ENCODE data around the gene LIPH.
"Not testable (repeated sequence)": the region's sequence is repeated elsewhere in the genome, so short reads cannot be mapped to it uniquely, and the experiment has no call there.

The LIPH gene

GRCh38 chr3:185552358-185552877 lies at the start of gene LIPH:
Gene LIPH (minus strand): TSS chr3:185552588. CDS start chr3:185552471, 117 bp downstream.
- DNase-seq: no peak

- no peak for DNase-seq
These were observed 43.1 kb upstream of the LIPH start for GRCh38 chr3:185595526-185595925.

GRCh38 chr3:185594073-185594472 lies 41.7 kb upstream of the LIPH start:
- DNase-seq: no peak

GRCh38 chr3:185586686-185587039 lies 34.3 kb upstream of the LIPH start:
- no peak for DNase-seq

GRCh38 chr3:185585859-185586685 lies 33.7 kb upstream of the LIPH start, which contains the start of gene SENP2:
Gene SENP2 (plus strand): TSS chr3:185586295. CDS start chr3:185586414, 119 bp downstream.
- DNase-seq: peak; percentile 93 to 100 (median 99)

- no peak for DNase-seq
These were observed 33.1 kb upstream of the LIPH start for GRCh38 chr3:185585518-185585858.

- DNase-seq: no peak
These were observed 32.3 kb upstream of the LIPH start for GRCh38 chr3:185584686-185585085.

GRCh38 chr3:185583925-185584324 lies 31.5 kb upstream of the LIPH start:
- DNase-seq: no peak

- no peak for DNase-seq
These were observed 30.5 kb upstream of the LIPH start for GRCh38 chr3:185582871-185583270.

- DNase-seq: no peak
These were observed 29.8 kb upstream of the LIPH start for GRCh38 chr3:185582236-185582635.

GRCh38 chr3:185575108-185575869 lies 22.9 kb upstream of the LIPH start:
- peak in 9 of 56 donors; percentile 2 to 26 (median 3) for DNase-seq

GRCh38 chr3:185572183-185572582 lies 19.8 kb upstream of the LIPH start:
- no peak for DNase-seq

GRCh38 chr3:185561958-185562357 lies 9.6 kb upstream of the LIPH start:
- peak in 1 of 56 donors; percentile 4 for DNase-seq

- peak in 10 of 56 donors; percentile 1 to 16 (median 12) for DNase-seq
These were observed 9.1 kb upstream of the LIPH start for GRCh38 chr3:185561374-185561943.

- no peak for DNase-seq
These were observed 8.3 kb upstream of the LIPH start for GRCh38 chr3:185560676-185561075.

GRCh38 chr3:185559706-185560090 lies 7.3 kb upstream of the LIPH start:
- no peak for DNase-seq

GRCh38 chr3:185558395-185558794 lies 6.0 kb upstream of the LIPH start:
- DNase-seq: no peak

- DNase-seq: not testable (repeated sequence)
These were observed 4.3 kb upstream of the LIPH start for GRCh38 chr3:185556640-185557039.

- no peak for DNase-seq
These were observed 3.5 kb upstream of the LIPH start for GRCh38 chr3:185555860-185556347.

- DNase-seq: no peak
These were observed 2.7 kb upstream of the LIPH start for GRCh38 chr3:185555101-185555501.

GRCh38 chr3:185549651-185550111 lies 2.7 kb downstream of the LIPH start:
- DNase-seq: no peak

- peak in 6 of 56 donors; percentile 7 to 58 (median 24) for DNase-seq
These were observed 3.3 kb downstream of the LIPH start for GRCh38 chr3:185549122-185549521.
